ENCODE measurements around the gene HCK. TPM values are rescaled to one million over a fixed set of nuclear protein-coding genes. Genes with fewer than 3 reads are reported as not detected.

HCK gene
- total and polyA plus RNA-seq, 5 experiments from 2014 or later: 0.24 to 0.86 (median 0.53) TPM; not detected in 1

- peaks cover 0 to 19% (median under 1%) of the 10 kb centered on the region in 4 donors for H3K4me1 Mint-ChIP-seq
- no peak overlapping the region for H3K27ac Mint-ChIP-seq
Observed at GRCh38 chr20:32070690-32071213, 18.7 kb downstream of the HCK start.

GRCh38 chr20:32071395-32072167 is 19.5 kb downstream of the HCK start:
- POLR2A ChIA-PET: no interaction called here
- peaks cover 0 to 20% (median 18%) of the 10 kb centered on the region in 5 donors for H3K27me3 Mint-ChIP-seq
- no peak overlapping the region for H3K4me3 Mint-ChIP-seq
- DNase-seq (no peak), ATAC-seq (no peak)
- no peaks in the 10 kb centered on the region for H3K9me3 Mint-ChIP-seq
- no peaks in the 10 kb centered on the region for H3K36me3 Mint-ChIP-seq
- peaks cover 0 to 19% (median under 1%) of the 10 kb centered on the region in 4 donors for H3K4me1 Mint-ChIP-seq
- H3K27ac Mint-ChIP-seq: peak overlapping the region in 1 of 10 donors; percentile 5

More at GRCh38 chr20:32070690-32071213, 18.7 kb downstream of the HCK start:
- Mint-ChIP-seq H3K4me3 (no peak overlapping the region), H3K9me3 (no peaks in the 10 kb centered on the region), H3K27me3 (peaks cover 0 to 16% (median 13%) of the 10 kb centered on the region in 5 donors), H3K36me3 (no peaks in the 10 kb centered on the region)
- POLR2A ChIA-PET: no interaction called here
- no peak for ATAC-seq
- no peak for DNase-seq

GRCh38 chr20:32072168-32072750 is 20.2 kb downstream of the HCK start:
- POLR2A ChIA-PET: interaction anchor here (0.6 kb wide), 1 partner anchor 246 kb away, joined by 4 read pairs; no protein-coding TSS in a partner anchor
- Mint-ChIP-seq H3K27ac (no peak overlapping the region), H3K27me3 (peaks cover under 1 to 17% (median 15%) of the 10 kb centered on the region in 5 donors), H3K4me3 (no peak overlapping the region), H3K9me3 (no peaks in the 10 kb centered on the region), H3K36me3 (no peaks in the 10 kb centered on the region), H3K4me1 (peaks cover 0 to 18% (median under 1%) of the 10 kb centered on the region in 4 donors)
- no peak for DNase-seq
- ATAC-seq: no peak

- no peak overlapping the region for H3K27ac Mint-ChIP-seq
- H3K4me1 Mint-ChIP-seq: peaks cover 0 to 4% (median 0%) of the 10 kb centered on the region in 4 donors
- DNase-seq: no peak
- no peak for ATAC-seq
- no peak overlapping the region for H3K4me3 Mint-ChIP-seq
- H3K9me3 Mint-ChIP-seq: no peaks in the 10 kb centered on the region
- POLR2A ChIA-PET: no interaction called here
- H3K27me3 Mint-ChIP-seq: peaks cover 2 to 22% (median 16%) of the 10 kb centered on the region in 5 donors
- no peaks in the 10 kb centered on the region for H3K36me3 Mint-ChIP-seq
Observed at GRCh38 chr20:32075534-32075933, 23.5 kb downstream of the HCK start.

- POLR2A ChIA-PET: no interaction called here
- Mint-ChIP-seq H3K4me3 (no peak overlapping the region), H3K9me3 (no peaks in the 10 kb centered on the region), H3K36me3 (no peaks in the 10 kb centered on the region), H3K27me3 (peaks cover 2 to 28% (median 16%) of the 10 kb centered on the region in 5 donors), H3K4me1 (peaks cover 0 to 2% (median 0%) of the 10 kb centered on the region in 4 donors), H3K27ac (no peak overlapping the region)
- DNase-seq: no peak
- no peak for ATAC-seq
Observed at GRCh38 chr20:32077190-32077589, 25.1 kb downstream of the HCK start.

- Mint-ChIP-seq H3K27ac (no peak overlapping the region), H3K4me1 (peaks cover 0 to 2% (median 0%) of the 10 kb centered on the region in 4 donors), H3K4me3 (no peak overlapping the region), H3K9me3 (no peaks in the 10 kb centered on the region), H3K36me3 (no peaks in the 10 kb centered on the region), H3K27me3 (peaks cover 5 to 38% (median 20%) of the 10 kb centered on the region in 5 donors)
- ATAC-seq (no peak), DNase-seq (no peak)
- POLR2A ChIA-PET: interaction anchor here (0.8 kb wide), 1 partner anchor 39 kb away, joined by 4 read pairs; no protein-coding TSS in a partner anchor
Observed at GRCh38 chr20:32078322-32078721, 26.3 kb downstream of the HCK start.

GRCh38 chr20:32078791-32079190 is 26.7 kb downstream of the HCK start:
- Mint-ChIP-seq H3K9me3 (no peaks in the 10 kb centered on the region), H3K4me3 (no peak overlapping the region), H3K27ac (no peak overlapping the region), H3K27me3 (peaks cover 6 to 41% (median 23%) of the 10 kb centered on the region in 5 donors), H3K4me1 (peaks cover 0 to 2% (median 0%) of the 10 kb centered on the region in 4 donors), H3K36me3 (no peaks in the 10 kb centered on the region)
- ATAC-seq (no peak), DNase-seq (no peak)
- POLR2A ChIA-PET: no interaction called here

GRCh38 chr20:32079655-32080109 is 27.6 kb downstream of the HCK start:
- peaks cover 0 to 2% (median 0%) of the 10 kb centered on the region in 4 donors for H3K4me1 Mint-ChIP-seq
- ATAC-seq (no peak), DNase-seq (no peak)
- peaks cover 6 to 41% (median 23%) of the 10 kb centered on the region in 5 donors for H3K27me3 Mint-ChIP-seq
- no peak overlapping the region for H3K4me3 Mint-ChIP-seq
- no peaks in the 10 kb centered on the region for H3K36me3 Mint-ChIP-seq
- POLR2A ChIA-PET: no interaction called here
- no peak overlapping the region for H3K27ac Mint-ChIP-seq
- H3K9me3 Mint-ChIP-seq: no peaks in the 10 kb centered on the region

GRCh38 chr20:32080783-32081182 is 28.7 kb downstream of the HCK start:
- no peak overlapping the region for H3K4me3 Mint-ChIP-seq
- peaks cover 6 to 37% (median 20%) of the 10 kb centered on the region in 5 donors for H3K27me3 Mint-ChIP-seq
- POLR2A ChIA-PET: no interaction called here
- no peaks in the 10 kb centered on the region for H3K36me3 Mint-ChIP-seq
- ATAC-seq (no peak), DNase-seq (no peak)
- peaks cover 0 to 2% (median 0%) of the 10 kb centered on the region in 4 donors for H3K4me1 Mint-ChIP-seq
- no peak overlapping the region for H3K27ac Mint-ChIP-seq
- no peaks in the 10 kb centered on the region for H3K9me3 Mint-ChIP-seq

- Mint-ChIP-seq H3K27me3 (peaks cover 3 to 26% (median 10%) of the 10 kb centered on the region in 5 donors), H3K36me3 (no peaks in the 10 kb centered on the region), H3K9me3 (no peaks in the 10 kb centered on the region), H3K4me1 (no peaks in the 10 kb centered on the region), H3K27ac (no peak overlapping the region), H3K4me3 (no peak overlapping the region)
- DNase-seq (no peak), ATAC-seq (no peak)
- POLR2A ChIA-PET: no interaction called here
Observed at GRCh38 chr20:32083469-32083868, 31.4 kb downstream of the HCK start.

- Mint-ChIP-seq H3K27ac (no peak overlapping the region), H3K4me1 (peaks cover 0 to 1% (median under 1%) of the 10 kb centered on the region in 4 donors), H3K9me3 (no peaks in the 10 kb centered on the region), H3K4me3 (no peak overlapping the region), H3K27me3 (peaks cover 2 to 14% (median 10%) of the 10 kb centered on the region in 5 donors), H3K36me3 (no peaks in the 10 kb centered on the region)
- POLR2A ChIA-PET: no interaction called here
- ATAC-seq (no peak), DNase-seq (no peak)
Observed at GRCh38 chr20:32087070-32087469, 35.0 kb downstream of the HCK start.

- Mint-ChIP-seq H3K36me3 (no peaks in the 10 kb centered on the region), H3K4me3 (no peak overlapping the region), H3K9me3 (no peaks in the 10 kb centered on the region), H3K27me3 (peaks cover 0 to 16% (median 0%) of the 10 kb centered on the region in 5 donors), H3K27ac (no peak overlapping the region), H3K4me1 (peaks cover 0 to 2% (median under 1%) of the 10 kb centered on the region in 4 donors)
- POLR2A ChIA-PET: no interaction called here
- DNase-seq: no peak
- no peak for ATAC-seq
Observed at GRCh38 chr20:32088759-32089158, 36.7 kb downstream of the HCK start.
